Measurements from ENCODE around the gene LRRC52.

Gene LRRC52

DNA sequence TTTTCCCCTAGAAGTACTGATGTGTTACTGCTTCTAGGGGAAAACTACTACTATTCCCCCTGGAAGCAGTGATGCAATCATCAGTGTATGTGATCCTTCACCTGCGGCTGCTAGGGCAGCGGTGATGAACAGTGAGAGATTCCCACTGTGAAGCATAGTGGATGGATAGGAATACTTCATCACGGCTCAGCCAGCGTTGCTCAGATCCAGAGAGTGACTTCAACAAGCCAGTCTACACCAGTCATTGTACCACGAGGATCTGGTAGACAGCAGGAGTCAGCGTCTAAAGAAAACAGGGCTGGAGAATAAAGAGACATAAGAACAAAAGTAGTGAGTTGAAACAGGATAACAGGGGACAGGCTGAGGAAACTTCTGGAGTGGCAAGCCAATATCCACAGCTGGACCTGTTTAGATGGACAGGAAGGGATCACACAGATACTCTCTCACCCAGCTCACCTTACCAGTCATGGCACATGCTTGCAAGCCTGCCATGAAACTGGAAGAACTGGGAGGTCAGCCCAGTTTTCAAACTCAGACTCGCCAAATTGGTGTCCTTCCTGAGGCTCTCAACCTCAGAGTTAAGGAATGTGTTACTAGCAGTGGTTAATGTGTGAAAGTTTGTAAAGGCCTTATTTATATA is 42.4 kb upstream of the LRRC52 start:
- DNase-seq (ENCODE audit: low read depth), result no peak
- no peak overlapping the region for H3K4me3 ChIP-seq (ENCODE audit: low read depth, low read length)
- TF ChIP-seq, protein P1, sequence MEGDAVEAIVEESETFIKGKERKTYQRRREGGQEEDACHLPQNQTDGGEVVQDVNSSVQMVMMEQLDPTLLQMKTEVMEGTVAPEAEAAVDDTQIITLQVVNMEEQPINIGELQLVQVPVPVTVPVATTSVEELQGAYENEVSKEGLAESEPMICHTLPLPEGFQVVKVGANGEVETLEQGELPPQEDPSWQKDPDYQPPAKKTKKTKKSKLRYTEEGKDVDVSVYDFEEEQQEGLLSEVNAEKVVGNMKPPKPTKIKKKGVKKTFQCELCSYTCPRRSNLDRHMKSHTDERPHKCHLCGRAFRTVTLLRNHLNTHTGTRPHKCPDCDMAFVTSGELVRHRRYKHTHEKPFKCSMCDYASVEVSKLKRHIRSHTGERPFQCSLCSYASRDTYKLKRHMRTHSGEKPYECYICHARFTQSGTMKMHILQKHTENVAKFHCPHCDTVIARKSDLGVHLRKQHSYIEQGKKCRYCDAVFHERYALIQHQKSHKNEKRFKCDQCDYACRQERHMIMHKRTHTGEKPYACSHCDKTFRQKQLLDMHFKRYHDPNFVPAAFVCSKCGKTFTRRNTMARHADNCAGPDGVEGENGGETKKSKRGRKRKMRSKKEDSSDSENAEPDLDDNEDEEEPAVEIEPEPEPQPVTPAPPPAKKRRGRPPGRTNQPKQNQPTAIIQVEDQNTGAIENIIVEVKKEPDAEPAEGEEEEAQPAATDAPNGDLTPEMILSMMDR (IDR thresholded peaks at IDR 0.05; ENCODE audit: low read depth, low read length), result no peak
- no peak for TF ChIP-seq MYC (IDR thresholded peaks at IDR 0.05; ENCODE audit: low read depth, low read length)
- TF ChIP-seq, protein P2, sequence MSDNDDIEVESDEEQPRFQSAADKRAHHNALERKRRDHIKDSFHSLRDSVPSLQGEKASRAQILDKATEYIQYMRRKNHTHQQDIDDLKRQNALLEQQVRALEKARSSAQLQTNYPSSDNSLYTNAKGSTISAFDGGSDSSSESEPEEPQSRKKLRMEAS (IDR thresholded peaks at IDR 0.05; ENCODE audit: low read depth, low read length), result no peak
- no peak for TF ChIP-seq POLR2A (IDR thresholded peaks at IDR 0.05; ENCODE audit: extremely low read depth, insufficient read length)

DNA sequence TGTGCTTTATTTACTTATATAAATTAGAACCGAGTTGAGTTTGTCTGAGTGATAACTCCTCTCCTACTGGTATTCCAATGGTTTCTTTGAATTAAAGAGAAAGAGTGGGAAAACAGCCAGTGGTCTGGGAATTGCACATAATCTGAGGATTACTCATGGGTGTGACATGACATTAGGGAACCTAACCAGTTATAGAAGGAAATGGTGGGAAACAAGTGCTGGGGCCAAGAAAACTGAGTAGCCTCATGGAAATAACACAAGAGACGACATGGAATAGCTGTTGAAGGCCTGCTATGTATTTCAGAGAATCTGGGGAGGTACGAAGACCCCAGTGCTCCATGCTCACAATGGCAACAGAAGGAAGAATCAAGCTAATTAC is 41.8 kb upstream of the LRRC52 start:
- TF ChIP-seq, protein P2 (IDR thresholded peaks at IDR 0.05; ENCODE audit: low read depth, low read length), result no peak
- TF ChIP-seq POLR2A (IDR thresholded peaks at IDR 0.05; ENCODE audit: extremely low read depth, insufficient read length) (no peak), MYC (IDR thresholded peaks at IDR 0.05; ENCODE audit: low read depth, low read length) (no peak)
- TF ChIP-seq, protein P1 (IDR thresholded peaks at IDR 0.05; ENCODE audit: low read depth, low read length), result no peak
- DNase-seq (ENCODE audit: low read depth), result no peak
- H3K4me3 ChIP-seq (ENCODE audit: low read depth, low read length), result no peak overlapping the region

DNA sequence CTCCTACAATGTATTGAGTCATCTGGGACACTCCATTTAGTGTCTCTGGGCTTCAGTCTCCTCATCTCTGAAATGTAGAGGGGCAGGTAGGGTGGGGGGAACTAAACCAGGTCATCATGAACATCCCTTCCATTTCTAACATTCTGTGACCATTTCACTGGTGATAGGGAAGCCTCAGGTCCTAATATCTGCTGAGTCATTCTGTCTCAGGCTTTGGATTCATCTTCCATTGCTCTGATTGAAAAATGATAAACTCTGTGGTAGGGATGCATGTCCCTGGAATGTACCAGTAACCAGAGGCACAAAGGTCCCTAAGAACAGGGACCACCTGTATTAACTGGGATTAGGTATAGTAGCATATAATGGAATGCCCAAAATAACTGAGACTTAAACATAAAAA is 36.2 kb upstream of the LRRC52 start:
- no peak overlapping the region for H3K4me3 ChIP-seq (ENCODE audit: low read depth, low read length)
- DNase-seq (ENCODE audit: low read depth), result no peak
- TF ChIP-seq MYC (IDR thresholded peaks at IDR 0.05; ENCODE audit: low read depth, low read length) (no peak), POLR2A (IDR thresholded peaks at IDR 0.05; ENCODE audit: extremely low read depth, insufficient read length) (no peak)
- TF ChIP-seq, protein P2 (IDR thresholded peaks at IDR 0.05; ENCODE audit: low read depth, low read length), result no peak
- TF ChIP-seq, protein P1 (IDR thresholded peaks at IDR 0.05; ENCODE audit: low read depth, low read length), result no peak

DNA sequence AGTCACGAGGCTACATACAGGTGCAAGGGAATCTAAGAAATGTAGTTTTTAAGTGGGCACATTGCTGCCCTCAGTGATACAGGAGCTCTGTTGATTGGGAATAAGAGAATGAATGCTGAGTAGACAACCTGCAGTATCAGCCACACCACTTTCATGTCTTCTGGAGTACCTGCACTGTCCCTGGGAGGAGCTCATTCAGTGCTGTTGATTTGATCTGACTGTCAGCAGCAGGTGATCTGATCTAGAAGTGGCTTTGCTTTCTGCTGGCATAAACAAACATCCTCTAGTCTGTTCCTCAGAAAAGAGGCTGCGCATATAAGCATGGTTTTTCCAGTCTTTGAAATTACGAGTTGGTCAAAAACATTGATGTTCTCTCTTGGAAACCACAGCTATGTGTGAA is 35.5 kb upstream of the LRRC52 start:
- no peak overlapping the region for H3K4me3 ChIP-seq (ENCODE audit: low read depth, low read length)
- no peak for TF ChIP-seq MYC (IDR thresholded peaks at IDR 0.05; ENCODE audit: low read depth, low read length)
- TF ChIP-seq, protein P2 (IDR thresholded peaks at IDR 0.05; ENCODE audit: low read depth, low read length), result no peak
- TF ChIP-seq POLR2A (IDR thresholded peaks at IDR 0.05; ENCODE audit: extremely low read depth, insufficient read length), result no peak
- TF ChIP-seq, protein P1 (IDR thresholded peaks at IDR 0.05; ENCODE audit: low read depth, low read length), result no peak
- no peak for DNase-seq (ENCODE audit: low read depth)

DNA sequence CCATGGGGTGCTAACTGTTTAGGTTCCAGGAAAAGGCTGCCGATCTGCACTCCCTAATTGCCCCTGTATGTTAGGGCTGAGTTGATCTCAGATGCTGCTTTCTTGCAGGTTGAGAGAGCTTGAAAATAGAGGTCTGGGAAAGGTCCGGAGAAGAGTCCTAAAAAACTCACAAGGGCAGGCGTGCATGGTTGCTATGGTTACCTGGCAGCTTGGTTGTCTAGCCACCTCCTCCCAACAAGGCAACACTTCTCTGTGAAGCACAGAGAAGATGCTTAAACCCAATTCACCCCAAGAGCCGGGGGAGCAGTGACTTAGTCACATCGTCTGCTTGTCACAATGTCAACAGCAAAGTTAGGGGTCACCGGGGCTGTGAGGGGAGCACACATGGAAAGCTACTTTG is 31.0 kb upstream of the LRRC52 start:
- DNase-seq (ENCODE audit: low read depth), result no peak

More for the DNA sequence above, 31.0 kb upstream of the LRRC52 start:
- H3K4me3 ChIP-seq (ENCODE audit: low read depth, low read length), result no peak overlapping the region
- TF ChIP-seq, protein P1 (IDR thresholded peaks at IDR 0.05; ENCODE audit: low read depth, low read length), result no peak
- TF ChIP-seq MYC (IDR thresholded peaks at IDR 0.05; ENCODE audit: low read depth, low read length) (no peak), POLR2A (IDR thresholded peaks at IDR 0.05; ENCODE audit: extremely low read depth, insufficient read length) (no peak)
- TF ChIP-seq, protein P2 (IDR thresholded peaks at IDR 0.05; ENCODE audit: low read depth, low read length), result no peak

Data from NB4 (cell line).